ENCODE data around the gene DCXR. TPM values are rescaled to one million over a fixed set of nuclear protein-coding genes. Genes with fewer than 3 reads are reported as not detected.

DCXR gene
- total RNA-seq, 4 donors from 2014 or later, result 78.6 to 135 (median 102) TPM

GRCh38 chr17:82001571-82002056, 35.9 kb downstream of the DCXR start:
- Histone ChIP-seq H3K4me1 (peaks cover 17 to 38% (median 35%) of the 10 kb centered on the region in 4 donors), H3K4me3 (no peak overlapping the region), H3K9me3 (no peaks in the 10 kb centered on the region), H3K27me3 (no peaks in the 10 kb centered on the region), H3K27ac (replicated peaks in 1 of 4) (no peak overlapping the region), H3K36me3 (peaks cover 0 to 15% (median 9%) of the 10 kb centered on the region in 4 donors)
- intact Hi-C loops (cut with DNase I), result no loop called here
- no peak for TF ChIP-seq CTCF (IDR thresholded peaks at IDR 0.05)
- TF ChIP-seq POLR2AphosphoS5 (IDR thresholded peaks at IDR 0.05), result no peak
- no peak for TF ChIP-seq EP300 (IDR thresholded peaks at IDR 0.05)
- no peak for TF ChIP-seq POLR2A (IDR thresholded peaks at IDR 0.05; ENCODE audit: low read depth)
- DNase-seq (ENCODE audit: extremely low spot score), result no peak
- WGBS, result 89% methylated on average over 12 of the region's 17 CpGs

GRCh38 chr17:82000803-82001570, 36.5 kb downstream of the DCXR start:
- H3K4me3 ChIP-seq, result no peak overlapping the region
- peaks cover 14 to 32% (median 28%) of the 10 kb centered on the region in 4 donors for H3K4me1 ChIP-seq
- no peak for DNase-seq (ENCODE audit: extremely low spot score)
- TF ChIP-seq CTCF (IDR thresholded peaks at IDR 0.05), result no peak
- H3K9me3 ChIP-seq, result no peaks in the 10 kb centered on the region
- no peaks in the 10 kb centered on the region for H3K27me3 ChIP-seq
- WGBS, result 87% methylated on average over 16 of the region's 32 CpGs
- intact Hi-C loops (cut with DNase I), result no loop called here
- H3K36me3 ChIP-seq, result peaks cover 0 to 22% (median 14%) of the 10 kb centered on the region in 4 donors
- H3K27ac ChIP-seq (replicated peaks in 1 of 4), result no peak overlapping the region

- TF ChIP-seq POLR2AphosphoS5 (IDR thresholded peaks at IDR 0.05) (no peak), POLR2A (IDR thresholded peaks at IDR 0.05; ENCODE audit: low read depth) (no peak)
- Histone ChIP-seq H3K36me3 (peaks cover 0 to 28% (median 22%) of the 10 kb centered on the region in 4 donors), H3K4me3 (no peak overlapping the region), H3K4me1 (peaks cover 14 to 24% (median 22%) of the 10 kb centered on the region in 4 donors), H3K27ac (replicated peaks in 1 of 4) (no peak overlapping the region), H3K9me3 (no peaks in the 10 kb centered on the region), H3K27me3 (no peaks in the 10 kb centered on the region)
- intact Hi-C loops (cut with DNase I), result no loop called here
- no peak for DNase-seq (ENCODE audit: extremely low spot score)
- whole genome bisulfite sequencing, result 86% methylated on average over 23 of the region's 36 CpGs
These were observed 37.3 kb downstream of the DCXR start for GRCh38 chr17:81999976-82000802.

- no peak for DNase-seq (ENCODE audit: extremely low spot score)
- peaks cover 14 to 20% (median 19%) of the 10 kb centered on the region in 4 donors for H3K4me1 ChIP-seq
- intact Hi-C loops (cut with DNase I), result no loop called here
- H3K27ac ChIP-seq (replicated peaks in 1 of 4), result no peak overlapping the region
- peaks cover 0 to 34% (median 25%) of the 10 kb centered on the region in 4 donors for H3K36me3 ChIP-seq
- no peak overlapping the region for H3K4me3 ChIP-seq
- TF ChIP-seq POLR2AphosphoS5 (IDR thresholded peaks at IDR 0.05) (no peak), CTCF (IDR thresholded peaks at IDR 0.05) (no peak), EP300 (IDR thresholded peaks at IDR 0.05) (no peak), POLR2A (IDR thresholded peaks at IDR 0.05; ENCODE audit: low read depth) (no peak)
- H3K9me3 ChIP-seq, result no peaks in the 10 kb centered on the region
- H3K27me3 ChIP-seq, result no peaks in the 10 kb centered on the region
- 95% methylated on average over 12 of the region's 12 CpGs for WGBS
These were observed 37.9 kb downstream of the DCXR start for GRCh38 chr17:81999587-81999975.
